K562 (cell line): ENCODE results near the gene SCMH1. TPM values are rescaled to one million over a fixed set of nuclear protein-coding genes. Genes with fewer than 3 reads are reported as not detected.

Experiments used
- CBFA2T2 ChIP-seq: fragments of 450-650 bp; conservative IDR thresholded peaks from 2 replicates; pipeline ENCODE4 v1.6.1; 2017; ENCODE audit warnings: mild to moderate bottlenecking
- polyA plus RNA-seq, 8 experiments: library from polyadenylated mRNA; depleted of rRNA in 4 of 8; stranded (reverse) in 5 of 8; unstranded in 3 of 8; fragments of >200 nt; fragmentation: Nextera tagmentation in 2 of 8; fragmentation: Illumina TruSeq in 1 of 8; extraction: Ambion mirVana in 2 of 8; extraction: Trizol in 1 of 8; gene quantifications; 2 replicates each; pipeline versions ENCODE4 v1.2.1 to v1.2.3, GENCODE V29; 2011 to 2014; ENCODE audit warnings: inconsistent platforms in 1 of 8, missing spikeins in 1 of 8
- total RNA-seq, 7 experiments: library from RNA; depleted of rRNA in 6 of 7; stranded (reverse); fragments of >200 nt in 6 of 7; fragmentation: Illumina TruSeq in 2 of 7; extraction: Trizol in 2 of 7; gene quantifications; 2 replicates each; pipeline versions ENCODE4 v1.2.1 to v1.2.3, GENCODE V29; 2011 to 2021; ENCODE audit warnings: low replicate concordance in 1 of 7
- TF ChIP-seq, protein P1 (sequence below): fragments of 450-650 bp; formaldehyde crosslinking; IDR thresholded peaks from 2 replicates; pipeline ENCODE4 v1.4.0; 2020; ENCODE audit warnings: mild to moderate bottlenecking, moderate library complexity
- TF ChIP-seq, protein P2 (sequence below): fragments of 250-450 bp; sonication (Bioruptor Pico); IDR thresholded peaks from 2 replicates; pipeline ENCODE4 v1.5.0; 2020; ENCODE audit warnings: mild to moderate bottlenecking, borderline replicate concordance
- TF ChIP-seq, protein P3 (sequence below): IDR thresholded peaks from 3 replicates; pipeline ENCODE4 v1.6.1; 2011; ENCODE audit warnings: borderline replicate concordance, mild to moderate bottlenecking, moderate library complexity; ENCODE audit not compliant: insufficient read length; ENCODE audit errors: extremely low read depth

SCMH1 gene
- total and polyA plus RNA-seq, 9 of the 15 experiments (the other 6 are each of a cell fraction or from before 2014, with no cell fraction given): 8.5 to 37.0 (median 26.8) TPM

DNA sequence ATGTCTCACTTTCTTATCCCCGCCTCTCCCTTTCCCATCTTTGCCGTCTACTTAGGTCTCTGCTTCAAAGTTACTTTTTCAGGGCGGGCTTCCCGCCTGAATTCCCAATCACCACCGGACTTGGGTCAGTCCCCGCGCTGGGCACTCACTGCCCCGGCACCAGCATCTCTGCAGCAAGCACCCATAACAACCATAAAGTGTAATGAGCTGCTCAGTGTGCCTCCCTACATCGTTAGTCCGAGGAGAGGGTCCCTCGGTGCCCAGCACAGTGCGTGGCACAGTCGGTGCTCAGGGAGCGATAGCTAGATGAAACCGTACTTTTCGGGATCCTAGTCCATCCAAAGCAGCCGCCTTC, 263.2 kb downstream of the SCMH1 start (continued):
- TF ChIP-seq, protein P1, sequence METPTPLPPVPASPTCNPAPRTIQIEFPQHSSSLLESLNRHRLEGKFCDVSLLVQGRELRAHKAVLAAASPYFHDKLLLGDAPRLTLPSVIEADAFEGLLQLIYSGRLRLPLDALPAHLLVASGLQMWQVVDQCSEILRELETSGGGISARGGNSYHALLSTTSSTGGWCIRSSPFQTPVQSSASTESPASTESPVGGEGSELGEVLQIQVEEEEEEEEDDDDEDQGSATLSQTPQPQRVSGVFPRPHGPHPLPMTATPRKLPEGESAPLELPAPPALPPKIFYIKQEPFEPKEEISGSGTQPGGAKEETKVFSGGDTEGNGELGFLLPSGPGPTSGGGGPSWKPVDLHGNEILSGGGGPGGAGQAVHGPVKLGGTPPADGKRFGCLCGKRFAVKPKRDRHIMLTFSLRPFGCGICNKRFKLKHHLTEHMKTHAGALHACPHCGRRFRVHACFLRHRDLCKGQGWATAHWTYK (CRISPR knock-in tag): no peak
- TF ChIP-seq, protein P2, sequence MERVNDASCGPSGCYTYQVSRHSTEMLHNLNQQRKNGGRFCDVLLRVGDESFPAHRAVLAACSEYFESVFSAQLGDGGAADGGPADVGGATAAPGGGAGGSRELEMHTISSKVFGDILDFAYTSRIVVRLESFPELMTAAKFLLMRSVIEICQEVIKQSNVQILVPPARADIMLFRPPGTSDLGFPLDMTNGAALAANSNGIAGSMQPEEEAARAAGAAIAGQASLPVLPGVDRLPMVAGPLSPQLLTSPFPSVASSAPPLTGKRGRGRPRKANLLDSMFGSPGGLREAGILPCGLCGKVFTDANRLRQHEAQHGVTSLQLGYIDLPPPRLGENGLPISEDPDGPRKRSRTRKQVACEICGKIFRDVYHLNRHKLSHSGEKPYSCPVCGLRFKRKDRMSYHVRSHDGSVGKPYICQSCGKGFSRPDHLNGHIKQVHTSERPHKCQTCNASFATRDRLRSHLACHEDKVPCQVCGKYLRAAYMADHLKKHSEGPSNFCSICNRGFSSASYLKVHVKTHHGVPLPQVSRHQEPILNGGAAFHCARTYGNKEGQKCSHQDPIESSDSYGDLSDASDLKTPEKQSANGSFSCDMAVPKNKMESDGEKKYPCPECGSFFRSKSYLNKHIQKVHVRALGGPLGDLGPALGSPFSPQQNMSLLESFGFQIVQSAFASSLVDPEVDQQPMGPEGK (CRISPR knock-in tag): no peak
- TF ChIP-seq CBFA2T2: no peak
- TF ChIP-seq, protein P3, sequence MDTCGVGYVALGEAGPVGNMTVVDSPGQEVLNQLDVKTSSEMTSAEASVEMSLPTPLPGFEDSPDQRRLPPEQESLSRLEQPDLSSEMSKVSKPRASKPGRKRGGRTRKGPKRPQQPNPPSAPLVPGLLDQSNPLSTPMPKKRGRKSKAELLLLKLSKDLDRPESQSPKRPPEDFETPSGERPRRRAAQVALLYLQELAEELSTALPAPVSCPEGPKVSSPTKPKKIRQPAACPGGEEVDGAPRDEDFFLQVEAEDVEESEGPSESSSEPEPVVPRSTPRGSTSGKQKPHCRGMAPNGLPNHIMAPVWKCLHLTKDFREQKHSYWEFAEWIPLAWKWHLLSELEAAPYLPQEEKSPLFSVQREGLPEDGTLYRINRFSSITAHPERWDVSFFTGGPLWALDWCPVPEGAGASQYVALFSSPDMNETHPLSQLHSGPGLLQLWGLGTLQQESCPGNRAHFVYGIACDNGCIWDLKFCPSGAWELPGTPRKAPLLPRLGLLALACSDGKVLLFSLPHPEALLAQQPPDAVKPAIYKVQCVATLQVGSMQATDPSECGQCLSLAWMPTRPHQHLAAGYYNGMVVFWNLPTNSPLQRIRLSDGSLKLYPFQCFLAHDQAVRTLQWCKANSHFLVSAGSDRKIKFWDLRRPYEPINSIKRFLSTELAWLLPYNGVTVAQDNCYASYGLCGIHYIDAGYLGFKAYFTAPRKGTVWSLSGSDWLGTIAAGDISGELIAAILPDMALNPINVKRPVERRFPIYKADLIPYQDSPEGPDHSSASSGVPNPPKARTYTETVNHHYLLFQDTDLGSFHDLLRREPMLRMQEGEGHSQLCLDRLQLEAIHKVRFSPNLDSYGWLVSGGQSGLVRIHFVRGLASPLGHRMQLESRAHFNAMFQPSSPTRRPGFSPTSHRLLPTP: no peak
